CD8-positive, alpha-beta memory T cell (primary cell): ENCODE measurements around the gene NDST4. TPM values are rescaled to one million over a fixed set of nuclear protein-coding genes. Genes with fewer than 3 reads are reported as not detected.

Experiments
- CTCF ChIA-PET: fragments of 350-600 bp; sonication (Branson Sonifier 250); formaldehyde crosslinking; loops from one replicate; lab custom pipeline; 2021; ENCODE audit warnings: antibody characterized with exemption; lab: Charles Lee
- POLR2A ChIA-PET: fragments of 350-600 bp; sonication (Branson Sonifier 250); formaldehyde crosslinking; loops from one replicate; lab custom pipeline; 2021; ENCODE audit warnings: antibody characterized with exemption; lab: Charles Lee
- DNase-seq, 5 donors: peaks; one replicate each; pipeline versions ENCODE4 v3.0.0 to v3.0.0-alpha.2; 2020 to 2022; ENCODE audit warnings: mixed read lengths in 1 of 5
- H3K27ac ChIP-seq: one replicate; pipeline ENCODE4 v1.7.0; 2013; ENCODE audit warnings: low read depth, mild to moderate bottlenecking, low read length, moderate library complexity
- H3K27me3 ChIP-seq: 2 replicates; pipeline ENCODE4 v1.7.0; 2013; ENCODE audit warnings: low read length, mild to moderate bottlenecking; ENCODE audit not compliant: insufficient read depth, poor library complexity, severe bottlenecking
- H3K36me3 ChIP-seq: 2 replicates; pipeline ENCODE4 v1.7.0; 2013; ENCODE audit warnings: mild to moderate bottlenecking, low read length, moderate library complexity; ENCODE audit not compliant: insufficient read depth
- H3K4me1 ChIP-seq: 2 replicates; pipeline ENCODE4 v1.7.0; 2013; ENCODE audit warnings: mild to moderate bottlenecking, low read length, moderate library complexity; ENCODE audit not compliant: insufficient read depth
- H3K4me3 ChIP-seq: 2 replicates; pipeline ENCODE4 v1.7.0; 2013; ENCODE audit warnings: mild to moderate bottlenecking, low read length
- H3K9me3 ChIP-seq: 2 replicates; pipeline ENCODE4 v1.7.0; 2013; ENCODE audit warnings: mild to moderate bottlenecking, low read length
- H3K27ac Mint-ChIP-seq, 8 donors: one replicate each; pipeline ENCODE4 v1.8.0; 2020 to 2021; ENCODE audit warnings: mixed read lengths in 8 of 8, mild to moderate bottlenecking in 6 of 8, inconsistent platforms in 3 of 8, moderate library complexity in 3 of 8
- H3K27me3 Mint-ChIP-seq, 2 donors: one replicate each; pipeline ENCODE4 v1.8.0; 2020 to 2021; ENCODE audit warnings: mixed read lengths in 2 of 2, mild to moderate bottlenecking in 1 of 2, moderate library complexity in 1 of 2
- H3K36me3 Mint-ChIP-seq, 3 donors: one replicate each; pipeline ENCODE4 v1.8.0; 2020 to 2021; ENCODE audit warnings: mixed read lengths in 3 of 3, inconsistent platforms in 1 of 3, mild to moderate bottlenecking in 1 of 3
- H3K4me1 Mint-ChIP-seq, 3 donors: one replicate each; pipeline ENCODE4 v1.8.0; 2020 to 2021; ENCODE audit warnings: mixed read lengths in 3 of 3, inconsistent platforms in 1 of 3, mild to moderate bottlenecking in 1 of 3
- H3K4me3 Mint-ChIP-seq, 7 donors: one replicate each; pipeline ENCODE4 v1.8.0; 2020 to 2021; ENCODE audit warnings: mixed read lengths in 7 of 7, mild to moderate bottlenecking in 6 of 7, moderate library complexity in 4 of 7, inconsistent platforms in 2 of 7
- H3K9me3 Mint-ChIP-seq, 5 donors: one replicate each; pipeline ENCODE4 v1.8.0; 2020 to 2022; ENCODE audit warnings: mixed read lengths in 5 of 5, mild to moderate bottlenecking in 3 of 5, moderate library complexity in 2 of 5, inconsistent platforms in 1 of 5
- polyA plus RNA-seq: library from polyadenylated mRNA; unstranded; fragments of 300-500 nt; fragmentation: Illumina TruSeq; gene quantifications from one replicate; pipeline ENCODE4 v1.2.3, GENCODE V29; 2021
- total RNA-seq, 2 experiments: library from RNA; stranded (reverse); gene quantifications; one replicate each; pipeline ENCODE4 v1.2.3, GENCODE V29; 2021

NDST4 gene
- total and polyA plus RNA-seq, 3 experiments from 2014 or later, result not detected

DNA sequence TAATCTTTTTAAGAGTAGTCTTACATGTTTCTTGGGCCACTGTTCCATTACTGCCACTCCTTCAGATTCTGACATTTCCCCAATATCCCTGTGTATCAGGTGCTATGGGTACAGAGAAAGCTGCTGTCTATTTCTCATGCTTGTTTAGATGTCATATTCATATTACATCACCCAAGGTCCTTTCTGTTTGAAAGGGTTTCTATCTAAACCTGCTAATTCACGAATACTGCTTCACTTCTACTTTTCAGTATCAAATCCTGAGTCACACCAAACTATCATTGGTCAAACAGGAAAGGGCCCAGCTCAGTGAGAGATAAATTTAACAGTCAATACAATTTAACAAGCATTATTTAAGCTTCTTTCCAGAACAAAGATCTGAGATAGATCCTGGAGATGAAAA is 273.4 kb downstream of the NDST4 start:
- no peaks in the 10 kb centered on the region for H3K36me3 ChIP-seq
- ChIA-PET CTCF (no interaction called here), POLR2A (no interaction called here)
- Mint-ChIP-seq H3K4me3 (no peak overlapping the region), H3K9me3 (peaks cover 0 to 1% (median 0%) of the 10 kb centered on the region in 5 donors), H3K36me3 (no peaks in the 10 kb centered on the region), H3K27me3 (no peaks in the 10 kb centered on the region), H3K27ac (no peak overlapping the region), H3K4me1 (no peaks in the 10 kb centered on the region)
- no peaks in the 10 kb centered on the region for H3K9me3 ChIP-seq
- no peak overlapping the region for H3K27ac ChIP-seq
- H3K4me1 ChIP-seq, result no peaks in the 10 kb centered on the region
- H3K27me3 ChIP-seq, result no peaks in the 10 kb centered on the region
- no peak overlapping the region for H3K4me3 ChIP-seq
- DNase-seq, result no peak

DNA sequence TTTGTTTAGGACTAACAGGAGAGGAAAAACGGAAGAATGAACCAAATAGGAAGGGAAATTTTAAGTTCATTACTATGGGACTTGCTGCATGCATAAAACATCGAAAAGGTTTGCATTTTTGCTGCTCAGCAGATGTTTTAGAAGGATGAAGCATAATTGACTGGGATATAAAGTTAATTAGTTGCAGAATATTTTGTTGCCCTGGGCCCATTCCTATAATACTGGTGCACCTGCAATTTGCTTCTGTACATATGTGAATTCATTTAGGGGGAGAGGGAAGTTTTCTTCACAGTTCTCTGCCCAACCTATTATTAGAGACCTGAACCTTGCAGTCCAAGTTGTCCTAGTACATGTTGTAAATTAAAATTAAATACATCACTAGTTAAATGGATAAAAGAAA is 282.8 kb downstream of the NDST4 start:
- no peaks in the 10 kb centered on the region for H3K4me1 ChIP-seq
- no peak overlapping the region for H3K4me3 ChIP-seq
- H3K4me1 Mint-ChIP-seq, result no peaks in the 10 kb centered on the region
- DNase-seq, result no peak
- ChIA-PET POLR2A (no interaction called here), CTCF (no interaction called here)
- peaks cover 0 to 2% (median 0%) of the 10 kb centered on the region in 5 donors for H3K9me3 Mint-ChIP-seq
- no peak overlapping the region for H3K4me3 Mint-ChIP-seq
- H3K36me3 ChIP-seq, result no peaks in the 10 kb centered on the region
- no peaks in the 10 kb centered on the region for H3K9me3 ChIP-seq
- no peak overlapping the region for H3K27ac ChIP-seq
- H3K27ac Mint-ChIP-seq, result no peak overlapping the region
- H3K27me3 ChIP-seq, result no peaks in the 10 kb centered on the region
- no peaks in the 10 kb centered on the region for H3K27me3 Mint-ChIP-seq
- no peaks in the 10 kb centered on the region for H3K36me3 Mint-ChIP-seq

DNA sequence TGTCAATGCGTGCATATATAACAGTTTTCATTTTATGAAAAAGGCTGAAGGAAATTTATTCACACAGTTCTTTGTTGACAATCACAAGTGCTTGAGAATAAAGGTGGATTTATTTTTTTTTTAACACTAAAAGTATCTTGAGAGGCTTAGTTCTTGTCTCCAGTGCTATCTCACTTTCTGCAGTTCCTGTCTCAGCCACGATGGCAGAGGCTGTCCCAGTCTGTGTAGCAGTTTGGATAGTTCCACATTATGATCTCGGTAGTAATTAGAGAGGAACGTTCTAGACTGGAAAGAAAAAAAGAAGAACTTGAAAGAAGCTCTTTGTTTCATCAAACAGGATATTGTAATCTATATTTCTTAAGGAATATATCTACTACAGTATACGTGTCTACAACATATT is 285.8 kb downstream of the NDST4 start:
- H3K27ac ChIP-seq, result no peak overlapping the region
- H3K9me3 ChIP-seq, result no peaks in the 10 kb centered on the region
- Mint-ChIP-seq H3K4me1 (no peaks in the 10 kb centered on the region), H3K9me3 (peaks cover 0 to 2% (median 0%) of the 10 kb centered on the region in 5 donors), H3K27ac (no peak overlapping the region), H3K4me3 (no peak overlapping the region), H3K27me3 (no peaks in the 10 kb centered on the region), H3K36me3 (no peaks in the 10 kb centered on the region)
- H3K27me3 ChIP-seq, result no peaks in the 10 kb centered on the region
- no peaks in the 10 kb centered on the region for H3K36me3 ChIP-seq
- CTCF ChIA-PET, result no interaction called here
- H3K4me3 ChIP-seq, result no peak overlapping the region
- POLR2A ChIA-PET, result no interaction called here
- H3K4me1 ChIP-seq, result no peaks in the 10 kb centered on the region
- DNase-seq, result no peak

DNA sequence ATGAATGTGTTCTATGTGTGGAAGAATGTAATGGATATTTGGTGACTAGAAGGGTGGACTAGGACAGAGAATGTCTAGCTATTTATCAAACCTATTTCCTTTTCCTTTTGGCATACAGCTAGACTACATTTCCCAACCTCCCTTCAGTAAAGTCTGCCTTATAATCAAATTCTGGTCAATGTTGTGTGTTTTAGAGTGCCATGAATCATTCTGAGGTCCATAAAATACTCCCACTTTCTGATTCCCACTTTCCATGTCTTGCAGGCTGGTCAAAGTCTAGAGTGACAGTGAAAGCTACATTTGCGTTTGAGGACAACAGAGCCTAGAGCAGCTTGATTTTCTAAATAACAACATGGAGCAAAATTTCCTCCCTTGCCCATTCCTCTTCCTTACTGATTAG is 297.7 kb downstream of the NDST4 start:
- no peaks in the 10 kb centered on the region for H3K9me3 ChIP-seq
- H3K4me3 ChIP-seq, result no peak overlapping the region
- no peak overlapping the region for H3K4me3 Mint-ChIP-seq
- H3K27ac ChIP-seq, result no peak overlapping the region
- no peaks in the 10 kb centered on the region for H3K27me3 ChIP-seq
- no peaks in the 10 kb centered on the region for H3K36me3 ChIP-seq
- DNase-seq, result no peak
- H3K36me3 Mint-ChIP-seq, result no peaks in the 10 kb centered on the region
- CTCF ChIA-PET, result no interaction called here
- peaks cover 0 to 1% of the 10 kb centered on the region in 2 donors for H3K27me3 Mint-ChIP-seq
- H3K27ac Mint-ChIP-seq, result no peak overlapping the region
- POLR2A ChIA-PET, result no interaction called here
- no peaks in the 10 kb centered on the region for H3K4me1 ChIP-seq
- H3K4me1 Mint-ChIP-seq, result no peaks in the 10 kb centered on the region
- H3K9me3 Mint-ChIP-seq, result peaks cover 0 to 3% (median 0%) of the 10 kb centered on the region in 5 donors

GRCh38 chr4:114813961-114814360 is 299.5 kb downstream of the NDST4 start:
- H3K27ac ChIP-seq, result no peak overlapping the region
- Mint-ChIP-seq H3K27ac (no peak overlapping the region), H3K36me3 (no peaks in the 10 kb centered on the region), H3K4me3 (no peak overlapping the region), H3K4me1 (no peaks in the 10 kb centered on the region), H3K9me3 (peaks cover 0 to 3% (median 0%) of the 10 kb centered on the region in 5 donors), H3K27me3 (peaks cover 0 to 1% of the 10 kb centered on the region in 2 donors)
- ChIA-PET CTCF (no interaction called here), POLR2A (no interaction called here)
- no peaks in the 10 kb centered on the region for H3K4me1 ChIP-seq
- no peaks in the 10 kb centered on the region for H3K36me3 ChIP-seq
- no peak for DNase-seq
- no peaks in the 10 kb centered on the region for H3K27me3 ChIP-seq
- H3K9me3 ChIP-seq, result no peaks in the 10 kb centered on the region
- no peak overlapping the region for H3K4me3 ChIP-seq

GRCh38 chr4:114811564-114812301 is 301.7 kb downstream of the NDST4 start:
- no peak for DNase-seq
- Histone ChIP-seq H3K36me3 (no peaks in the 10 kb centered on the region), H3K9me3 (no peaks in the 10 kb centered on the region), H3K4me3 (no peak overlapping the region), H3K4me1 (no peaks in the 10 kb centered on the region), H3K27ac (no peak overlapping the region), H3K27me3 (no peaks in the 10 kb centered on the region)
- Mint-ChIP-seq H3K4me3 (no peak overlapping the region), H3K27me3 (peaks cover 0 to 1% of the 10 kb centered on the region in 2 donors), H3K27ac (no peak overlapping the region), H3K9me3 (peaks cover 0 to 3% (median 0%) of the 10 kb centered on the region in 5 donors), H3K4me1 (no peaks in the 10 kb centered on the region), H3K36me3 (no peaks in the 10 kb centered on the region)
- CTCF ChIA-PET, result no interaction called here
- POLR2A ChIA-PET, result no interaction called here

DNA sequence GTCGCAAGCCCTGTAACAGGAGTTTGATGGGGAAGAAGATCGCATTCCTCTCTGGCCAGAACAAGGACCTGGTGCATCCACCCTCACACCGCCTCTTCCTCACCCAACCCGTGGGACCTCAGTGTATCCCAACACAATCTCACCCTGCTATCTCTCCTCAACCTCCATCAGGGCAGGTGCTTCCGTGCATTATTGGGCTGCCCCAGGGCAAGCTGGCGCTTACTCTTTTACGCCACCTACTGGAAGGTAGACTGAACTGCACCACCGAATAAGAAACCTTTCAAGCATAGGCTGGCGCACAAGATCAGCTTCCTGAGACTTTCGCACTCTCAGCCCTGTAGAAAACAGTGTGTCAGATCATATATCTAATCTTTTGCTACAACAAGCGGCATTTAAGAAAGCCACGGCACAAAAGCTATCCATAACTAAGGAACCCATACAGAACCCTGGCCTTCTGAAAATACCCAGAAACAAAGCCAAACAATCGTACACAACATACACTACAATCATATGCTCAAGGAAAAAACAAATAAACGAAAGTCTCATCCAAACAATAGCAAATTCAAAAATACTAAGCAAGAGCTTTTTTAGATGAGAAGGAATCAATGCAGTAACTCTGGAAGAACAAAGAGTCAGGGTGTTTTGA is 305.5 kb downstream of the NDST4 start:
- ChIA-PET POLR2A (no interaction called here), CTCF (interaction anchor here (0.6 kb wide), 1 partner anchor 30 kb away, joined by 3 read pairs; no protein-coding TSS in a partner anchor)
- no peak overlapping the region for H3K27ac Mint-ChIP-seq
- H3K4me1 Mint-ChIP-seq, result no peaks in the 10 kb centered on the region
- H3K27me3 Mint-ChIP-seq, result peaks cover 0 to 4% of the 10 kb centered on the region in 2 donors
- H3K9me3 Mint-ChIP-seq, result no peaks in the 10 kb centered on the region
- no peaks in the 10 kb centered on the region for H3K36me3 Mint-ChIP-seq
- H3K4me3 Mint-ChIP-seq, result no peak overlapping the region
- Histone ChIP-seq H3K9me3 (no peaks in the 10 kb centered on the region), H3K27me3 (no peaks in the 10 kb centered on the region), H3K4me1 (no peaks in the 10 kb centered on the region), H3K4me3 (no peak overlapping the region), H3K27ac (no peak overlapping the region), H3K36me3 (no peaks in the 10 kb centered on the region)
- peak in 4 of 5 donors; percentile 3 to 47 (median 13) for DNase-seq

GRCh38 chr4:114807357-114807756 is 306.1 kb downstream of the NDST4 start:
- ChIA-PET CTCF (no interaction called here), POLR2A (no interaction called here)
- no peak overlapping the region for H3K27ac ChIP-seq

More at GRCh38 chr4:114807357-114807756, 306.1 kb downstream of the NDST4 start:
- no peaks in the 10 kb centered on the region for H3K4me1 ChIP-seq
- DNase-seq, result no peak
- Mint-ChIP-seq H3K27me3 (peaks cover 0 to 4% of the 10 kb centered on the region in 2 donors), H3K9me3 (no peaks in the 10 kb centered on the region), H3K36me3 (no peaks in the 10 kb centered on the region), H3K4me3 (no peak overlapping the region), H3K4me1 (no peaks in the 10 kb centered on the region), H3K27ac (no peak overlapping the region)
- no peaks in the 10 kb centered on the region for H3K9me3 ChIP-seq
- H3K4me3 ChIP-seq, result no peak overlapping the region
- no peaks in the 10 kb centered on the region for H3K27me3 ChIP-seq
- no peaks in the 10 kb centered on the region for H3K36me3 ChIP-seq
